ENCODE measurements around the gene C9orf85.

C9orf85 gene

GRCh38 chr9:72013292-72013760 lies 101.9 kb downstream of the C9orf85 start:
- Histone ChIP-seq H3K4me2 (ENCODE audit: low read length) (no peak overlapping the region), H4K20me1 (ENCODE audit: insufficient read depth, low read length) (no peaks in the 10 kb centered on the region), H2AFZ (ENCODE audit: low read length) (no peak overlapping the region)

GRCh38 chr9:72022841-72023240 lies 111.4 kb downstream of the C9orf85 start:
- Histone ChIP-seq H3K9me2 (ENCODE audit: low read depth, low read length) (no peaks in the 10 kb centered on the region), H3K9ac (ENCODE audit: low read length) (no peak overlapping the region), H3K36me3 (ENCODE audit: insufficient read depth, low read length) (no peaks in the 10 kb centered on the region), H4K20me1 (ENCODE audit: insufficient read depth, low read length) (no peaks in the 10 kb centered on the region), H3K4me2 (ENCODE audit: low read length) (no peak overlapping the region), H3K27me3 (ENCODE audit: insufficient read depth, low read length) (no peaks in the 10 kb centered on the region), H3K9me3 (ENCODE audit: low read length) (no peaks in the 10 kb centered on the region), H2AFZ (ENCODE audit: low read length) (no peak overlapping the region), H3F3A (ENCODE audit: insufficient read depth, low read length) (no peaks in the 10 kb centered on the region), H3K4me3 (ENCODE audit: low read depth, low read length, poor library complexity, severe bottlenecking) (no peak overlapping the region), H3K27ac (ENCODE audit: low read depth, low read length, poor library complexity, severe bottlenecking) (no peak overlapping the region), H3K4me1 (ENCODE audit: insufficient read depth, low read length, severe bottlenecking) (no peaks in the 10 kb centered on the region), H3K79me2 (ENCODE audit: insufficient read depth, low read length) (no peaks in the 10 kb centered on the region)
- no peak for TF ChIP-seq EZH2 (IDR thresholded peaks at IDR 0.05; ENCODE audit: borderline replicate concordance, low read length)
- no peak for TF ChIP-seq CTCF (IDR thresholded peaks at IDR 0.05; ENCODE audit: low read length)

More at GRCh38 chr9:72013292-72013760, 101.9 kb downstream of the C9orf85 start:
- no peaks in the 10 kb centered on the region for H3K4me1 ChIP-seq (ENCODE audit: insufficient read depth, low read length, severe bottlenecking)
- H3K9me3 ChIP-seq (ENCODE audit: low read length) = no peaks in the 10 kb centered on the region
- H3K27me3 ChIP-seq (ENCODE audit: insufficient read depth, low read length) = no peaks in the 10 kb centered on the region
- no peak overlapping the region for H3K4me3 ChIP-seq (ENCODE audit: low read depth, low read length, poor library complexity, severe bottlenecking)
- H3K36me3 ChIP-seq (ENCODE audit: insufficient read depth, low read length) = no peaks in the 10 kb centered on the region
- TF ChIP-seq CTCF (IDR thresholded peaks at IDR 0.05; ENCODE audit: low read length) (no peak), EZH2 (IDR thresholded peaks at IDR 0.05; ENCODE audit: borderline replicate concordance, low read length) (no peak)
- H3K27ac ChIP-seq (ENCODE audit: low read depth, low read length, poor library complexity, severe bottlenecking) = no peak overlapping the region
- no peaks in the 10 kb centered on the region for H3K9me2 ChIP-seq (ENCODE audit: low read depth, low read length)
- no peaks in the 10 kb centered on the region for H3F3A ChIP-seq (ENCODE audit: insufficient read depth, low read length)
- H3K79me2 ChIP-seq (ENCODE audit: insufficient read depth, low read length) = no peaks in the 10 kb centered on the region
- H3K9ac ChIP-seq (ENCODE audit: low read length) = no peak overlapping the region
